Fibroblast of skin of right quadriceps (primary cell): ENCODE measurements around the gene CCL2.
"Not testable (repeated sequence)": the region's sequence is repeated elsewhere in the genome, so short reads cannot be mapped to it uniquely, and the experiment has no call there.

Experiments
- DNase-seq: peaks from one replicate; pipeline ENCODE4 v3.0.0-alpha.2; 2013

Gene CCL2

GRCh38 chr17:34254651-34255380 lies at the start of gene CCL2:
Gene CCL2 (plus strand): TSS chr17:34255285. CDS start chr17:34255350, 65 bp downstream.
- peak; percentile 76 for DNase-seq

GRCh38 chr17:34205401-34205800 lies 49.7 kb upstream of the CCL2 start:
- DNase-seq, result no peak

GRCh38 chr17:34206569-34206968 lies 48.5 kb upstream of the CCL2 start:
- DNase-seq, result no peak

- DNase-seq, result no peak
Measured at GRCh38 chr17:34207572-34207971, 47.5 kb upstream of the CCL2 start.

- DNase-seq, result no peak
Measured at GRCh38 chr17:34218748-34219147, 36.3 kb upstream of the CCL2 start.

- no peak for DNase-seq
Measured at GRCh38 chr17:34219405-34219804, 35.7 kb upstream of the CCL2 start.

GRCh38 chr17:34220045-34220751 lies 34.9 kb upstream of the CCL2 start:
- DNase-seq, result no peak

GRCh38 chr17:34220752-34221395 lies 34.2 kb upstream of the CCL2 start:
- no peak for DNase-seq

GRCh38 chr17:34221411-34221810 lies 33.7 kb upstream of the CCL2 start:
- no peak for DNase-seq

GRCh38 chr17:34222722-34223497 lies 32.2 kb upstream of the CCL2 start:
- no peak for DNase-seq

GRCh38 chr17:34225046-34225445 lies 30.0 kb upstream of the CCL2 start:
- no peak for DNase-seq

- DNase-seq, result peak; percentile 41
Measured at GRCh38 chr17:34226011-34226743, 28.9 kb upstream of the CCL2 start.

- DNase-seq, result no peak
Measured at GRCh38 chr17:34226744-34227034, 28.4 kb upstream of the CCL2 start.

- DNase-seq, result not testable (repeated sequence)
Measured at GRCh38 chr17:34227293-34227692, 27.8 kb upstream of the CCL2 start.

- no peak for DNase-seq
Measured at GRCh38 chr17:34227707-34228106, 27.4 kb upstream of the CCL2 start.

GRCh38 chr17:34228781-34229180 lies 26.3 kb upstream of the CCL2 start:
- DNase-seq, result no peak

- DNase-seq, result no peak
Measured at GRCh38 chr17:34230342-34230741, 24.7 kb upstream of the CCL2 start.

GRCh38 chr17:34234616-34235015 lies 20.5 kb upstream of the CCL2 start:
- no peak for DNase-seq

GRCh38 chr17:34235389-34236028 lies 19.6 kb upstream of the CCL2 start:
- DNase-seq, result no peak

- DNase-seq, result no peak
Measured at GRCh38 chr17:34236281-34236892, 18.7 kb upstream of the CCL2 start.

GRCh38 chr17:34237458-34237857 lies 17.6 kb upstream of the CCL2 start:
- no peak for DNase-seq

- no peak for DNase-seq
Measured at GRCh38 chr17:34241062-34241461, 14.0 kb upstream of the CCL2 start.
